Smooth muscle cell of the brain vasculature (primary cell): Measurements from ENCODE around the gene PALLD.
"Not testable (repeated sequence)": the region's sequence is repeated elsewhere in the genome, so short reads cannot be mapped to it uniquely, and the experiment has no call there.

Experiments
- DNase-seq: peaks from one replicate; pipeline ENCODE4 v3.0.0-alpha.2; 2012; ENCODE audit warnings: low read depth, low spot score

The PALLD gene

GRCh38 chr4:168496834-168497233, at the start of gene PALLD:
Gene PALLD, plus strand, starts transcription at chr4:168497052.
- no peak for DNase-seq

- not testable (repeated sequence) for DNase-seq
These were observed 47.8 kb upstream of the PALLD start for GRCh38 chr4:168449063-168449462.

GRCh38 chr4:168449719-168450452, 47.0 kb upstream of the PALLD start:
- DNase-seq = no peak

GRCh38 chr4:168451331-168451730, 45.5 kb upstream of the PALLD start:
- no peak for DNase-seq

- peak; percentile 33 for DNase-seq
These were observed 45.0 kb upstream of the PALLD start for GRCh38 chr4:168451744-168452390.

GRCh38 chr4:168453146-168453545, 43.7 kb upstream of the PALLD start:
- DNase-seq = no peak

GRCh38 chr4:168458256-168458655, 38.6 kb upstream of the PALLD start:
- not testable (repeated sequence) for DNase-seq

- DNase-seq = no peak
These were observed 35.0 kb upstream of the PALLD start for GRCh38 chr4:168461821-168462220.

- DNase-seq = no peak
These were observed 23.9 kb upstream of the PALLD start for GRCh38 chr4:168472920-168473319.

- no peak for DNase-seq
These were observed 22.1 kb upstream of the PALLD start for GRCh38 chr4:168474660-168475320.

GRCh38 chr4:168475745-168476144, 21.1 kb upstream of the PALLD start:
- DNase-seq = no peak

GRCh38 chr4:168478868-168479267, 18.0 kb upstream of the PALLD start:
- no peak for DNase-seq

GRCh38 chr4:168480931-168481611, 15.8 kb upstream of the PALLD start:
- DNase-seq = peak; percentile 36

GRCh38 chr4:168483811-168484210, 13.0 kb upstream of the PALLD start:
- no peak for DNase-seq

GRCh38 chr4:168484626-168485025, 12.2 kb upstream of the PALLD start:
- no peak for DNase-seq

- DNase-seq = no peak
These were observed 11.5 kb upstream of the PALLD start for GRCh38 chr4:168485156-168485910.

- DNase-seq = no peak
These were observed 10.0 kb upstream of the PALLD start for GRCh38 chr4:168486912-168487281.

- no peak for DNase-seq
These were observed 9.4 kb upstream of the PALLD start for GRCh38 chr4:168487282-168488035.

GRCh38 chr4:168488869-168489274, 8.0 kb upstream of the PALLD start:
- no peak for DNase-seq

GRCh38 chr4:168489616-168490015, 7.2 kb upstream of the PALLD start:
- DNase-seq = no peak

- no peak for DNase-seq
These were observed 6.1 kb upstream of the PALLD start for GRCh38 chr4:168490711-168491110.
